ENCODE measurements around the gene SLC22A12. TPM values are rescaled to one million over a fixed set of nuclear protein-coding genes. Genes with fewer than 3 reads are reported as not detected.
A peak's percentile ranks its signal among the peaks of the same experiment; 100 is the strongest.

Gene SLC22A12
- total RNA-seq, 2 donors from 2014 or later = not detected

DNA sequence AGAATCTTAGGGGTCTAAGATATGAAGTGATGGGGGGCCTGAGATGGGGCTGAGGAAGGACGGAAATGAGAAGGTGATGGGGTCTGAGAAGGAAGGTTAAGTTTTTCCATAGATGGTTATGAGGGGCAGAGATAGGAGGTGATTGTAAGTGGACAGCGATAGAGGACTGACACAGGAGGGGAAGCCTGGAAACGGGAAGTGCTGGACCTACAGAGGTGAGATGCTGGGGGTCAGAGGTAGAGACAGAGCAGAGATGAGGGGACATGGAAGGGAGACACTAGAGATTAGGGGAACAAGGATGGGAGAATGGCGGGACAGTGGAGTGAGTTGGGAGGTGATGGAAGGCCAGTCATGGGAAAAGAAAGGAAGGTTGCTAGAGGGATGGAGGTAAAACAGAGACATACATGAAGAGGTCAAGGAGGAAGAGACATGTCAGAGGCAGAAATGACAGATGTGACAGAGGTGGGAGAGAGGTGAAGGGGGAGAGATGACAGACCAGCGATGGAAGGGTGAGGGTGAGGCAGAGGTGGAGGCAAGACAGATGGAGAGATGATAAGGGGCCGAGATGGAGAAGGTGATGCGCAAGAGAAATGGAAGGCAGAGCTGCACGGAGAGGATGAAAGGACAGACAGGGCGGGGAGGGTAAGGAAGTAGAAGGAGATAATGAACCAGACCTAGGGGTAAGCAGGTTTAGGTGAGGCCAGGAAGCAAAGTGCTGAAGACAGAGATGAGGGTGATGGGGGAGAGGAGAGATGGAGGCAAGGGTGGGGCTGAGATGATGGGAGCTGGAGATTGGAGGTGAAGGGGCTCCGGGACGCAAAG, 50.8 kb downstream of the SLC22A12 start:
- no peaks in the 10 kb centered on the region for H3K9me3 ChIP-seq
- peak overlapping the region in 1 of 2 donors; percentile 43 for H3K4me3 ChIP-seq
- DNase-seq (ENCODE audit: low spot score) = no peak
- H3K36me3 ChIP-seq = no peaks in the 10 kb centered on the region
- TF ChIP-seq CTCF (IDR thresholded peaks at IDR 0.05) = no peak
- no peak overlapping the region for H3K27ac ChIP-seq
- H3K27me3 ChIP-seq = peaks cover 0 to 10% of the 10 kb centered on the region in 2 donors
- peaks cover 0 to 26% of the 10 kb centered on the region in 2 donors for H3K4me1 ChIP-seq

DNA sequence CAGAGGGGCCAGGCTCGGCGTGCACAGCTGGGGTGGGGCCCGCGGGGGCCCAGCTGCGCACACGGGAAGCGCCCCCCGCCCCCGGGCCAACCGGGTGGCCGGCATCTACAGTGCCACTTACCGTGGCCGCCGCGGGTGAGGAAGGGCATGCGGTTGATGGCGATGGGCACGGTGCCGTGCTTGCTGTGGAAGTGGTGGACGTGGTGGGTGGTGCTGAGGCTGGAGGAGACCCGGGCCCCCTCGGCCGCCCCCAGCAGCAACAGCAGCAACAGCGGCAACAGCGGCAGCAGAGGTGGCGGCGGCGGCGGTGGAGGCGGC, 51.4 kb downstream of the SLC22A12 start:
- no peaks in the 10 kb centered on the region for H3K9me3 ChIP-seq
- no peaks in the 10 kb centered on the region for H3K36me3 ChIP-seq
- no peak overlapping the region for H3K27ac ChIP-seq
- peaks cover 0 to 10% of the 10 kb centered on the region in 2 donors for H3K27me3 ChIP-seq
- no peak for DNase-seq (ENCODE audit: low spot score)
- peaks cover 0 to 26% of the 10 kb centered on the region in 2 donors for H3K4me1 ChIP-seq
- no peak for TF ChIP-seq CTCF (IDR thresholded peaks at IDR 0.05)
- peak overlapping the region in 1 of 2 donors; percentile 43 for H3K4me3 ChIP-seq

GRCh38 chr11:64642871-64643255, 51.8 kb downstream of the SLC22A12 start:
- Histone ChIP-seq H3K27me3 (peaks cover 0 to 10% of the 10 kb centered on the region in 2 donors), H3K4me1 (peaks cover 0 to 22% of the 10 kb centered on the region in 2 donors)

GRCh38 chr11:64643256-64643881, 52.3 kb downstream of the SLC22A12 start:
- Histone ChIP-seq H3K27ac (no peak overlapping the region), H3K27me3 (peaks cover 0 to 10% of the 10 kb centered on the region in 2 donors), H3K4me3 (peak overlapping the region in 1 of 2 donors; percentile 43), H3K4me1 (peaks cover 0 to 17% of the 10 kb centered on the region in 2 donors), H3K36me3 (no peaks in the 10 kb centered on the region), H3K9me3 (no peaks in the 10 kb centered on the region)
- TF ChIP-seq CTCF (IDR thresholded peaks at IDR 0.05) = no peak
- DNase-seq (ENCODE audit: low spot score) = no peak

More at GRCh38 chr11:64642871-64643255, 51.8 kb downstream of the SLC22A12 start:
- TF ChIP-seq CTCF (IDR thresholded peaks at IDR 0.05) = no peak
- Histone ChIP-seq H3K9me3 (no peaks in the 10 kb centered on the region), H3K4me3 (peak overlapping the region in 1 of 2 donors; percentile 43), H3K36me3 (no peaks in the 10 kb centered on the region), H3K27ac (no peak overlapping the region)
- no peak for DNase-seq (ENCODE audit: low spot score)

DNA sequence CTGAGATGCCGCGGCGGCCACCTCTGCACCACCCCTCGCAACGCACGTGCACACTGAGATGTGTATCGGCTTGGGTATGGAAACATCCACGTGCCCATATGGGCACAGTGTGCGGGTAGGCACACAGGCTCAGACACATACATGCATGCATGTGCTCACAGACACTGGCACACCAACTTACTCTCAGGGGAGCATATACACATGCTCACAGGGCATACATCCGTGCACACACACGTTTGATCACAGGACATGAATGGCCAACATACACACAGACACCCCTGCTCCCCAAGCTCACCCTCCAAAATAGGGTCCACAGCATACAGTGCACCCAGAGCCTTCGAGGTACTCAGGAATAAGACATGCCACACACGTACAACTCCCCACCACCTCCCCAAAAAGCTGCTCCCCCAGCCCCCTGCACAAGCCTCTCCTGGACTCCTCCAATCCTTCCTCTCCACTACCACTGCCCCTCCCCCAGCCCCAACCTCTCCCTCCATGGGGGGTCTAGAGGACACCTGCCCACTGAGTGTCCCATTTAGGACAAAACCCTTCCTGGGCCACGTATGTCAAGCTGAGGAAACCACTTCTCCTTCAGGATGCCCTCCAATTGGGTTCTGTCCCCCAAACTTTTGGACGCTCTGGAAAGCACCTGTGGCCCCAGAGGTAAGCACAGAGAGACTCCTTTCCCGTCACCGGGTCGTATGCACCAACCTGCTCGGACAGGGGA, 53.1 kb downstream of the SLC22A12 start:
- Histone ChIP-seq H3K27me3 (peaks cover 0 to 10% of the 10 kb centered on the region in 2 donors), H3K4me3 (peak overlapping the region in 1 of 2 donors; percentile 43), H3K9me3 (no peaks in the 10 kb centered on the region), H3K4me1 (peaks cover 0 to 17% of the 10 kb centered on the region in 2 donors), H3K27ac (no peak overlapping the region), H3K36me3 (no peaks in the 10 kb centered on the region)
- no peak for DNase-seq (ENCODE audit: low spot score)
- TF ChIP-seq CTCF (IDR thresholded peaks at IDR 0.05) = no peak

All from right atrium auricular region (tissue), 2 donors.